H1 (cell line): Measurements from ENCODE around the gene USPL1. TPM values are rescaled to one million over a fixed set of nuclear protein-coding genes. Genes with fewer than 3 reads are reported as not detected.

Experiments
- CTCF ChIA-PET: fragments of 300-600 bp; sonication (Branson Sonifier 250); formaldehyde crosslinking; loops from one replicate; lab custom pipeline; 2021; ENCODE audit not compliant: partially characterized antibody; lab: Charles Lee
- POLR2A ChIA-PET: fragments of 300-600 bp; sonication (Branson Sonifier 250); formaldehyde crosslinking; loops from one replicate; lab custom pipeline; 2021; ENCODE audit warnings: inconsistent platforms; ENCODE audit not compliant: partially characterized antibody; lab: Charles Lee
- DNase-seq, 2 experiments: peaks; one replicate each; pipeline versions ENCODE4 v3.0.0 to v3.0.0-alpha.2; 2010 to 2022; ENCODE audit warnings: low spot score in 2 of 2, low read depth in 1 of 2, mixed read lengths in 1 of 2
- FAIRE-seq: peaks from 2 replicates; lab custom pipeline; 2011; peaks lifted over from hg19 to GRCh38; lab: Jason Lieb, UNC
- H2AFZ ChIP-seq: 2 replicates; pipeline ENCODE4 v1.8.1; 2012; ENCODE audit warnings: low read length, inconsistent platforms
- H2AK5ac ChIP-seq: 2 replicates; pipeline ENCODE4 v1.6.1; 2013; ENCODE audit warnings: low read depth, low read length
- H2BK120ac ChIP-seq: replicated peaks from 2 replicates; pipeline ENCODE3; 2013; ENCODE audit warnings: low read depth, low read length, inconsistent platforms
- H2BK12ac ChIP-seq: 2 replicates; pipeline ENCODE4 v1.6.1; 2013; ENCODE audit warnings: low read depth, low read length
- H2BK15ac ChIP-seq: 2 replicates; pipeline ENCODE4 v1.6.1; 2013; ENCODE audit warnings: low read length
- H2BK20ac ChIP-seq: 2 replicates; pipeline ENCODE4 v1.6.1; 2013; ENCODE audit warnings: low read length
- H2BK5ac ChIP-seq: 2 replicates; pipeline ENCODE4 v1.6.1; 2013; ENCODE audit warnings: low read depth, low read length
- H3K14ac ChIP-seq: 2 replicates; pipeline ENCODE4 v1.6.1; 2013; ENCODE audit warnings: inconsistent platforms; ENCODE audit not compliant: insufficient read length
- H3K18ac ChIP-seq: 2 replicates; pipeline ENCODE4 v1.6.1; 2013; ENCODE audit warnings: low read length; ENCODE audit errors: extremely low read depth
- H3K23ac ChIP-seq: 2 replicates; pipeline ENCODE4 v1.6.1; 2013; ENCODE audit warnings: inconsistent platforms; ENCODE audit not compliant: insufficient read length
- H3K23me2 ChIP-seq: 2 replicates; pipeline ENCODE4 v1.6.1; 2013; ENCODE audit warnings: low read depth, low read length
- H3K27ac ChIP-seq: 2 replicates; pipeline ENCODE4 v1.6.1; 2011; ENCODE audit warnings: low read depth, low read length, inconsistent platforms
- H3K27me3 ChIP-seq, 4 experiments: replicated peaks in 1 of 4; 1 replicate in 1 of 4; 2 replicates in 3 of 4; pipeline versions ENCODE4 v1.6.1 to v1.8.1; 2011 to 2013; ENCODE audit warnings: low read length in 3 of 4, mild to moderate bottlenecking in 3 of 4, inconsistent platforms in 2 of 4, mixed read lengths in 2 of 4, moderate library complexity in 1 of 4; ENCODE audit not compliant: control insufficient read depth in 3 of 4, insufficient read depth in 3 of 4; ENCODE audit errors: extremely low read depth in 1 of 4
- H3K36me3 ChIP-seq, 4 experiments: 2 replicates each; pipeline versions ENCODE4 v1.6.1 to v1.8.1; 2011 to 2013; ENCODE audit warnings: mild to moderate bottlenecking in 4 of 4, low read length in 3 of 4, moderate library complexity in 2 of 4, control low read depth in 1 of 4, inconsistent platforms in 1 of 4; ENCODE audit not compliant: insufficient read depth in 4 of 4, control insufficient read depth in 2 of 4
- H3K4ac ChIP-seq: replicated peaks from 2 replicates; pipeline ENCODE3; 2013; ENCODE audit warnings: low read length, low read depth, mixed read lengths, inconsistent platforms; ENCODE audit not compliant: insufficient read length
- H3K4me1 ChIP-seq, 4 experiments: replicated peaks in 1 of 4; 1 replicate in 1 of 4; 2 replicates in 3 of 4; pipeline versions ENCODE4 v1.6.1 to v1.8.1; 2011 to 2013; ENCODE audit warnings: low read length in 3 of 4, inconsistent platforms in 2 of 4, mixed read lengths in 1 of 4; ENCODE audit not compliant: insufficient read depth in 4 of 4, control insufficient read depth in 3 of 4
- H3K4me2 ChIP-seq, 2 experiments: 2 replicates each; pipeline versions ENCODE4 v1.6.1 to v1.8.1; 2011 to 2013; ENCODE audit warnings: low read depth in 2 of 2, low read length in 2 of 2, control low read depth in 1 of 2, inconsistent platforms in 1 of 2, mild to moderate bottlenecking in 1 of 2; ENCODE audit not compliant: insufficient read depth in 1 of 2
- H3K4me3 ChIP-seq, 4 experiments: fragments of 200-600, 300-600 bp in 1 of 4; sonication (generic), shearing (Covaris generic), sonication (Bioruptor Twin) in 1 of 4; 2 replicates each; pipeline versions ENCODE4 v1.5.1 to v1.8.1; 2011 to 2016; ENCODE audit warnings: low read length in 4 of 4, low read depth in 3 of 4, control low read depth in 2 of 4, inconsistent platforms in 2 of 4, mild to moderate bottlenecking in 2 of 4, mixed read lengths in 1 of 4, moderate library complexity in 1 of 4; ENCODE audit not compliant: insufficient read depth in 2 of 4; ENCODE audit errors: extremely low read depth in 1 of 4
- H3K56ac ChIP-seq: replicated peaks from 2 replicates; pipeline ENCODE3; 2013; ENCODE audit warnings: low read depth, mild to moderate bottlenecking, mixed read lengths, low read length, inconsistent platforms; ENCODE audit not compliant: insufficient read length
- H3K79me1 ChIP-seq: 2 replicates; pipeline ENCODE4 v1.6.1; 2013; ENCODE audit warnings: low read depth, low read length, control low read depth
- H3K79me2 ChIP-seq, 2 experiments: 2 replicates each; pipeline versions ENCODE4 v1.6.1 to v1.8.1; 2012 to 2013; ENCODE audit warnings: low read length in 2 of 2, mild to moderate bottlenecking in 2 of 2, inconsistent platforms in 1 of 2; ENCODE audit not compliant: insufficient read depth in 2 of 2, control insufficient read depth in 1 of 2
- H3K9ac ChIP-seq, 4 experiments: replicated peaks in 1 of 4; 1 replicate in 1 of 4; 2 replicates in 3 of 4; pipeline versions ENCODE4 v1.6.1 to v1.8.1; 2011 to 2013; ENCODE audit warnings: low read depth in 3 of 4, low read length in 3 of 4, control low read depth in 2 of 4, mild to moderate bottlenecking in 2 of 4, moderate library complexity in 2 of 4, inconsistent platforms in 1 of 4; ENCODE audit errors: extremely low read depth in 1 of 4
- H3K9me3 ChIP-seq, 2 experiments: 2 replicates each; pipeline versions ENCODE4 v1.6.1 to v1.8.1; 2012 to 2013; ENCODE audit warnings: mild to moderate bottlenecking in 2 of 2, moderate library complexity in 2 of 2, control low read depth in 1 of 2, inconsistent platforms in 1 of 2, low read depth in 1 of 2, low read length in 1 of 2, mixed read lengths in 1 of 2; ENCODE audit not compliant: insufficient read depth in 2 of 2
- H4K20me1 ChIP-seq, 2 experiments: replicated peaks in 1 of 2; 2 replicates each; pipeline versions ENCODE3 to v1.8.1; 2011 to 2013; ENCODE audit warnings: inconsistent platforms in 2 of 2, low read length in 2 of 2, mild to moderate bottlenecking in 1 of 2; ENCODE audit not compliant: insufficient read depth in 2 of 2, control insufficient read depth in 1 of 2
- H4K5ac ChIP-seq: 2 replicates; pipeline ENCODE4 v1.6.1; 2013; ENCODE audit warnings: low read length, low read depth, mixed read lengths, inconsistent platforms; ENCODE audit not compliant: insufficient read length
- H4K8ac ChIP-seq: 2 replicates; pipeline ENCODE4 v1.8.0; 2013; ENCODE audit warnings: mild to moderate bottlenecking, moderate library complexity, low read length, inconsistent platforms; ENCODE audit not compliant: insufficient read depth; ENCODE audit errors: extremely low read depth
- H4K91ac ChIP-seq: replicated peaks from 2 replicates; pipeline ENCODE3; 2013; ENCODE audit warnings: low read length, mixed read lengths, inconsistent platforms; ENCODE audit not compliant: insufficient read length
- CTCF ChIP-seq, 3 experiments: IDR thresholded peaks; 1 replicate in 2 of 3; 2 replicates in 1 of 3; pipeline versions ENCODE4 v1.5.1 to v1.6.1; 2011; ENCODE audit warnings: low read length in 3 of 3, mild to moderate bottlenecking in 3 of 3, inconsistent platforms in 2 of 3, low read depth in 1 of 3, moderate library complexity in 1 of 3; ENCODE audit not compliant: insufficient read depth in 1 of 3; ENCODE audit errors: control extremely low read depth in 1 of 3
- RAD21 ChIP-seq, 2 experiments: IDR thresholded peaks in 1 of 2; conservative IDR thresholded peaks in 1 of 2; 2 replicates each; pipeline ENCODE4 v1.6.1; 2011; ENCODE audit warnings: low read depth in 2 of 2, low read length in 2 of 2, improper control_type of control experiment in 1 of 2, inconsistent platforms in 1 of 2, mild to moderate bottlenecking in 1 of 2, moderate library complexity in 1 of 2
- TBP ChIP-seq: IDR thresholded peaks from 2 replicates; pipeline ENCODE4 v1.6.1; 2011; ENCODE audit warnings: low read depth, low read length, improper control_type of control experiment
- WGBS, 2 experiments: shearing (Covaris generic) in 1 of 2; methylation state at CpG; one replicate each; pipeline versions ENCODE4 v1.1.6 to v1.1.7; 2013 to 2015; ENCODE audit warnings: low lambda C conversion rate in 2 of 2, mixed read lengths in 2 of 2, inconsistent platforms in 1 of 2, low coverage in 1 of 2, missing lambda C conversion rate in 1 of 2; ENCODE audit not compliant: insufficient replicate concordance in 2 of 2, insufficient coverage in 1 of 2, insufficient read length in 1 of 2; ENCODE audit errors: extremely low coverage in 1 of 2, missing lambda C conversion rate in 1 of 2; 5-methylcytosine and 5-hydroxymethylcytosine counted together
- polyA plus RNA-seq, 7 experiments: library from polyadenylated mRNA; depleted of rRNA in 3 of 7; stranded (reverse) in 5 of 7; unstranded in 2 of 7; fragments of >200 nt in 5 of 7; fragments of 200-250 nt in 2 of 7; gene quantifications; 1 replicate in 5 of 7; 2 replicates in 1 of 7; 4 replicates in 1 of 7; pipeline versions ENCODE4 v1.2.1 to v1.2.3, GENCODE V29; 2011 to 2013; ENCODE audit warnings: missing spikeins in 2 of 7, mixed read lengths in 2 of 7
- total RNA-seq: library from RNA; stranded (reverse); fragmentation: NEBNext Ultra II Directional; extraction: Animal tissue kit (Norgen Biotek cat#: 25700); gene quantifications from 2 replicates; pipeline ENCODE4 v1.2.1, GENCODE V29; 2021

Gene USPL1
- total and polyA plus RNA-seq, 2 of the 8 experiments (the other 6 are each of a cell fraction or from before 2014, with no cell fraction given), result 6.3 to 17.1 TPM

GRCh38 chr13:30676672-30677071, 59.0 kb downstream of the USPL1 start:
- H2BK120ac ChIP-seq, result no peak overlapping the region
- no peak overlapping the region for H2BK15ac ChIP-seq
- no peak overlapping the region for H3K27ac ChIP-seq
- no peak overlapping the region for H3K4ac ChIP-seq
- H2BK5ac ChIP-seq, result no peak overlapping the region
- H3K27me3 ChIP-seq, result no peaks in the 10 kb centered on the region
- H4K5ac ChIP-seq, result no peak overlapping the region
- CTCF ChIA-PET, result interaction anchor here (0.8 to 1.2 kb wide), 6 partner anchors 119 to 368 kb away, joined by 3 to 5 read pairs (median 4); no protein-coding TSS in a partner anchor
- H3K4me2 ChIP-seq, result no peak overlapping the region
- no peak overlapping the region for H3K9ac ChIP-seq
- H3K79me2 ChIP-seq, result no peaks in the 10 kb centered on the region
- no peak overlapping the region for H3K14ac ChIP-seq
- no peak for DNase-seq
- H3K79me1 ChIP-seq, result no peaks in the 10 kb centered on the region
- POLR2A ChIA-PET, result no interaction called here
- no peak overlapping the region for H2BK12ac ChIP-seq
- H4K91ac ChIP-seq, result no peak overlapping the region
- H3K4me3 ChIP-seq, result no peak overlapping the region
- H3K4me1 ChIP-seq, result peaks cover 0 to 3% (median 1%) of the 10 kb centered on the region in 4 experiments; a peak in 2 of 7 replicates
- H3K36me3 ChIP-seq, result no peaks in the 10 kb centered on the region
- no peak overlapping the region for H2AK5ac ChIP-seq
- H4K8ac ChIP-seq, result no peak overlapping the region
- TF ChIP-seq CTCF (IDR thresholded peaks at IDR 0.05; ENCODE audit: control extremely low read depth in 1 of 3, insufficient read depth in 1 of 3, low read depth in 1 of 3, low read length in 3 of 3) (peak in 2 of 3 experiments; percentile 32 to 36; a peak in 3 of 4 replicates), TBP (no peak), RAD21 (IDR thresholded peaks at IDR 0.05 in 1 of 2, conservative IDR thresholded peaks at IDR 0.05 in 1 of 2; ENCODE audit: low read depth in 2 of 2, low read length in 2 of 2) (peak; percentile 23 to 37)
- H3K56ac ChIP-seq, result no peak overlapping the region
- FAIRE-seq, result no peak
- 86% methylated on average over 3 of the region's 3 CpGs; no CpG with 5 or more reads in 1 of the 2 experiments for WGBS, 2 experiments
- H2BK20ac ChIP-seq, result no peak overlapping the region
- H2AFZ ChIP-seq, result no peak overlapping the region
- peaks cover 2% of the 10 kb centered on the region for H3K23me2 ChIP-seq
- H3K9me3 ChIP-seq, result no peaks in the 10 kb centered on the region
- no peak overlapping the region for H3K18ac ChIP-seq
- no peak overlapping the region for H3K23ac ChIP-seq
- no peaks in the 10 kb centered on the region for H4K20me1 ChIP-seq
